ENCODE data around the gene ARFIP2. TPM values are rescaled to one million over a fixed set of nuclear protein-coding genes. Genes with fewer than 3 reads are reported as not detected.

The ARFIP2 gene
- polyA plus RNA-seq, 1 of the 3 experiments (the other 2 are of a cell fraction) = 128 TPM

DNA sequence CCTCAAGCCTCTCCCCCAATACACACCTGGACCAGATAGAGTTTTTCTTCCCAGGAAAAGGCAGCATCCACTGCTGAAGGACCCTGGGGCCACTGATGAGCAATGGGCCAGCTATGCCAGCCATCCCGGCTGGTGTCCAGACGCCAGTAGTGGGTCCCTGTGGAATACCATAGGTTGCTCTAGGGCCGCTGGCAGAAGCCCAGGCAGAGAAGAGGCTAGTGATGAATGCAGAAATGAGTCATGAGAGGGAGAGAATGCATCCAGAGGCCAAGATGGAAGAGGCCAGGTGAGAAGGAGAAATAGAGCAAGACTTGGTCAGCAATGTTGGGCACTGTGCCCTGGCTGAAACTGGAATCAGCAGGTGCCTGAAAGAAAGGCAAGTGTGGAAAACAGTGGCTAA lies 49.3 kb downstream of the ARFIP2 start (continued):
- TF ChIP-seq USF1 (IDR thresholded peaks at IDR 0.05; ENCODE audit: borderline replicate concordance, low read depth) = no peak
- no peak for TF ChIP-seq REST (IDR thresholded peaks at IDR 0.05; ENCODE audit: low read depth, low read length)
- TF ChIP-seq NRF1 (IDR thresholded peaks at IDR 0.05; ENCODE audit: low read depth, low read length) = no peak
- TF ChIP-seq GABPA (IDR thresholded peaks at IDR 0.05; ENCODE audit: low read depth) = no peak
- TF ChIP-seq MXI1 (IDR thresholded peaks at IDR 0.05; ENCODE audit: low read depth, low read length) = no peak
- TF ChIP-seq, protein P1, sequence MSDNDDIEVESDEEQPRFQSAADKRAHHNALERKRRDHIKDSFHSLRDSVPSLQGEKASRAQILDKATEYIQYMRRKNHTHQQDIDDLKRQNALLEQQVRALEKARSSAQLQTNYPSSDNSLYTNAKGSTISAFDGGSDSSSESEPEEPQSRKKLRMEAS (IDR thresholded peaks at IDR 0.05; ENCODE audit: low read depth) = 0 out of 2 replicates have a peak, but pooled peaks have one; percentile 24
- no peak for TF ChIP-seq GATA2 (CRISPR knock-in tag; IDR thresholded peaks at IDR 0.05)
- TF ChIP-seq FOXJ3 (CRISPR knock-in tag; IDR thresholded peaks at IDR 0.05) = no peak
- TF ChIP-seq, protein P2, sequence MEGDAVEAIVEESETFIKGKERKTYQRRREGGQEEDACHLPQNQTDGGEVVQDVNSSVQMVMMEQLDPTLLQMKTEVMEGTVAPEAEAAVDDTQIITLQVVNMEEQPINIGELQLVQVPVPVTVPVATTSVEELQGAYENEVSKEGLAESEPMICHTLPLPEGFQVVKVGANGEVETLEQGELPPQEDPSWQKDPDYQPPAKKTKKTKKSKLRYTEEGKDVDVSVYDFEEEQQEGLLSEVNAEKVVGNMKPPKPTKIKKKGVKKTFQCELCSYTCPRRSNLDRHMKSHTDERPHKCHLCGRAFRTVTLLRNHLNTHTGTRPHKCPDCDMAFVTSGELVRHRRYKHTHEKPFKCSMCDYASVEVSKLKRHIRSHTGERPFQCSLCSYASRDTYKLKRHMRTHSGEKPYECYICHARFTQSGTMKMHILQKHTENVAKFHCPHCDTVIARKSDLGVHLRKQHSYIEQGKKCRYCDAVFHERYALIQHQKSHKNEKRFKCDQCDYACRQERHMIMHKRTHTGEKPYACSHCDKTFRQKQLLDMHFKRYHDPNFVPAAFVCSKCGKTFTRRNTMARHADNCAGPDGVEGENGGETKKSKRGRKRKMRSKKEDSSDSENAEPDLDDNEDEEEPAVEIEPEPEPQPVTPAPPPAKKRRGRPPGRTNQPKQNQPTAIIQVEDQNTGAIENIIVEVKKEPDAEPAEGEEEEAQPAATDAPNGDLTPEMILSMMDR (IDR thresholded peaks at IDR 0.05) = no peak
- TF ChIP-seq MEF2A (IDR thresholded peaks at IDR 0.05; ENCODE audit: borderline replicate concordance, low read depth) = no peak
- TF ChIP-seq ELF1 (IDR thresholded peaks at IDR 0.05) = no peak
- no peak for TF ChIP-seq CHD2 (IDR thresholded peaks at IDR 0.05; ENCODE audit: low read length, partially characterized antibody)
- TF ChIP-seq FOXM1 (IDR thresholded peaks at IDR 0.05; ENCODE audit: low read depth) = no peak
- TF ChIP-seq RAD21 (IDR thresholded peaks at IDR 0.05; ENCODE audit: low read length) = no peak
- TF ChIP-seq POLR2AphosphoS5 (IDR thresholded peaks at IDR 0.05; ENCODE audit: low read depth, low read length) = no peak
- no peak for TF ChIP-seq RFX5 (IDR thresholded peaks at IDR 0.05; ENCODE audit: low read length)
- no peak for TF ChIP-seq YY1 (IDR thresholded peaks at IDR 0.05; ENCODE audit: low read depth)
- no peak; the same call in 1 of the 2 replicates for TF ChIP-seq RXRA (IDR thresholded peaks at IDR 0.05; ENCODE audit: borderline replicate concordance, low read depth)
- TF ChIP-seq TAF1 (IDR thresholded peaks at IDR 0.05; ENCODE audit: borderline replicate concordance, low read depth, low read length) = no peak
- no peak for TF ChIP-seq EZH2phosphoT487 (IDR thresholded peaks at IDR 0.05; ENCODE audit: borderline replicate concordance, low read depth)
- peak; percentile 88 for TF ChIP-seq TCF12 (IDR thresholded peaks at IDR 0.05)
- peak; percentile 87 for TF ChIP-seq NFIC (IDR thresholded peaks at IDR 0.05; ENCODE audit: borderline replicate concordance)
- TF ChIP-seq SIN3A (IDR thresholded peaks at IDR 0.05; ENCODE audit: borderline replicate concordance, low read depth, low read length) = no peak
- peak; percentile 82 for TF ChIP-seq FOSL2 (IDR thresholded peaks at IDR 0.05; ENCODE audit: borderline replicate concordance, low read depth)
- TF ChIP-seq SMC3 (IDR thresholded peaks at IDR 0.05; ENCODE audit: low read depth, low read length) = no peak
- peak in 1 of 2 experiments; percentile 40; a peak in 1 of 4 replicates for TF ChIP-seq EP300 (IDR thresholded peaks at IDR 0.05; ENCODE audit: borderline replicate concordance in 1 of 2, low read depth in 1 of 2, low read length in 1 of 2)
